ENCODE data around the gene TBX5.
"Not testable (repeated sequence)": the region's sequence is repeated elsewhere in the genome, so short reads cannot be mapped to it uniquely, and the experiment has no call there.

TBX5 gene

GRCh38 chr12:114392909-114393308 is 13.0 kb downstream of the TBX5 start:
- FAIRE-seq (no peak), DNase-seq (ENCODE audit: low spot score) (no peak)

- DNase-seq (ENCODE audit: low spot score) (no peak), FAIRE-seq (no peak)
Measured at GRCh38 chr12:114391088-114391487, 14.9 kb downstream of the TBX5 start.

GRCh38 chr12:114384739-114385138 is 21.2 kb downstream of the TBX5 start:
- DNase-seq (ENCODE audit: low spot score): no peak
- no peak for FAIRE-seq

GRCh38 chr12:114381177-114381576 is 24.8 kb downstream of the TBX5 start:
- no peak for DNase-seq (ENCODE audit: low spot score)
- no peak for FAIRE-seq

- FAIRE-seq (no peak), DNase-seq (ENCODE audit: low spot score) (no peak)
Measured at GRCh38 chr12:114371733-114372132, 34.2 kb downstream of the TBX5 start.

GRCh38 chr12:114371250-114371649 is 34.7 kb downstream of the TBX5 start:
- DNase-seq (ENCODE audit: low spot score) (no peak), FAIRE-seq (no peak)

GRCh38 chr12:114368685-114369452 is 37.1 kb downstream of the TBX5 start:
- DNase-seq (ENCODE audit: low spot score) (no peak), FAIRE-seq (no peak)

- FAIRE-seq (no peak), DNase-seq (ENCODE audit: low spot score) (no peak)
Measured at GRCh38 chr12:114361992-114362391, 44.0 kb downstream of the TBX5 start.

- no peak for DNase-seq (ENCODE audit: low spot score)
- no peak for FAIRE-seq
Measured at GRCh38 chr12:114361545-114361944, 44.4 kb downstream of the TBX5 start.

GRCh38 chr12:114360485-114360884 is 45.5 kb downstream of the TBX5 start:
- DNase-seq (ENCODE audit: low spot score): no peak
- FAIRE-seq: no peak

GRCh38 chr12:114355389-114356088 is 50.4 kb downstream of the TBX5 start:
- FAIRE-seq (no peak), DNase-seq (ENCODE audit: low spot score) (no peak)

- DNase-seq (ENCODE audit: low spot score); FAIRE-seq: not testable (repeated sequence)
Measured at GRCh38 chr12:114349239-114349638, 56.7 kb downstream of the TBX5 start.

GRCh38 chr12:114347861-114348260 is 58.1 kb downstream of the TBX5 start:
- FAIRE-seq (no peak), DNase-seq (ENCODE audit: low spot score) (no peak)

- FAIRE-seq: no peak
- no peak for DNase-seq (ENCODE audit: low spot score)
Measured at GRCh38 chr12:114344831-114345230, 61.1 kb downstream of the TBX5 start.

GRCh38 chr12:114344303-114344663 is 61.7 kb downstream of the TBX5 start:
- DNase-seq (ENCODE audit: low spot score) (no peak), FAIRE-seq (no peak)

GRCh38 chr12:114343585-114344302 is 62.2 kb downstream of the TBX5 start:
- no peak for FAIRE-seq
- no peak for DNase-seq (ENCODE audit: low spot score)

GRCh38 chr12:114342656-114343055 is 63.3 kb downstream of the TBX5 start:
- FAIRE-seq: no peak
- DNase-seq (ENCODE audit: low spot score): no peak

- FAIRE-seq (no peak), DNase-seq (ENCODE audit: low spot score) (no peak)
Measured at GRCh38 chr12:114341635-114342034, 64.3 kb downstream of the TBX5 start.

GRCh38 chr12:114340231-114340630 is 65.7 kb downstream of the TBX5 start:
- FAIRE-seq (no peak), DNase-seq (ENCODE audit: low spot score) (no peak)

GRCh38 chr12:114339626-114340025 is 66.3 kb downstream of the TBX5 start:
- DNase-seq (ENCODE audit: low spot score) (no peak), FAIRE-seq (no peak)

GRCh38 chr12:114335607-114336006 is 70.3 kb downstream of the TBX5 start:
- no peak for FAIRE-seq

GRCh38 chr12:114334395-114334794 is 71.5 kb downstream of the TBX5 start:
- no peak for DNase-seq (ENCODE audit: low spot score)
- no peak for FAIRE-seq

More at GRCh38 chr12:114335607-114336006, 70.3 kb downstream of the TBX5 start:
- DNase-seq (ENCODE audit: low spot score): no peak
